ENCODE results near the gene ARHGAP44.
"Not testable (repeated sequence)": the region's sequence is repeated elsewhere in the genome, so short reads cannot be mapped to it uniquely, and the experiment has no call there.

Gene ARHGAP44

DNA sequence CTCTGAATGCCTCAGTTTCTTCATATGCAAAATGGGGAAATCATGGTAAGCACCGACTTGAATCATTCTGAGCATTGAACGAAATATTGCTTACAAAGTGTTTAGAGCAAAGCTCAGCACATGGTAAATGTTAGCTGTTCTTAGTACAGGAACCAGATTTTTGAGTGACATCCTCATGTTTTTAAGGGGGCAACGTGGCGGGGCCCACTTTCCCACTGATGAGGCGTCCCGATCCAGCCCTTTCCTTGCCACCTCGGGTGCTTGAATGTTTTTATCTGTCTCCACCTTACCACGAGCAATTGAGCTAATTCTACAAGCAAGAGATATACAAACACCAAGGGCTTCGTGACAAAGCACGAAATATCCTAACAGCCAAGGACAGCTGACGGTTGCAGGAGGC is 178.7 kb downstream of the ARHGAP44 start:
- no peak for DNase-seq

DNA sequence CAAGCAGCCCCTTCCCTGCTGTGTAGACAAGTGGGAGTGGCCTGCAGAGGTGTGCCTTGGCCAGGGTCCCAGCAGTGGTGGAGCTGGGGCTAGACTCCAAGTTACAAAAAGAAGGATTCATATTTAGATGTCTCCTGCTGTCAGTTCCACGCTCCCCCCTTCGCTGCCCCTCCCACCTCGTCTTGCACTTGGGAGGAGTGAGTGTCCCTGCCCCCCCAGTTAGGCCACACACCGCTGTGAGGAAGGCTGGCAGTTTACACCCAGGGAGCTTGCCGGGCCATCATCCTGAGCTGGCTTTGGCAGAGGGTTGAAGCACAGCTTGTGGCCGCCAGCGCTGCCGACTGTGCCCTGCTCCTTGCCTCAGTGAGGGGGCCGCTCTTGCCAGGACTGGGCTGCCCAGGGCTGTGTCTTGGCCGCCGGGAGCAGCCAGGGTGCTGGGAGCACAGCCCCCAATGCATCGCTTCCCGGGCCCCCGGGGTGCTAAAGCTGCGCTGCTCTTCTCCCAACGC is 184.3 kb downstream of the ARHGAP44 start:
- no peak for DNase-seq

DNA sequence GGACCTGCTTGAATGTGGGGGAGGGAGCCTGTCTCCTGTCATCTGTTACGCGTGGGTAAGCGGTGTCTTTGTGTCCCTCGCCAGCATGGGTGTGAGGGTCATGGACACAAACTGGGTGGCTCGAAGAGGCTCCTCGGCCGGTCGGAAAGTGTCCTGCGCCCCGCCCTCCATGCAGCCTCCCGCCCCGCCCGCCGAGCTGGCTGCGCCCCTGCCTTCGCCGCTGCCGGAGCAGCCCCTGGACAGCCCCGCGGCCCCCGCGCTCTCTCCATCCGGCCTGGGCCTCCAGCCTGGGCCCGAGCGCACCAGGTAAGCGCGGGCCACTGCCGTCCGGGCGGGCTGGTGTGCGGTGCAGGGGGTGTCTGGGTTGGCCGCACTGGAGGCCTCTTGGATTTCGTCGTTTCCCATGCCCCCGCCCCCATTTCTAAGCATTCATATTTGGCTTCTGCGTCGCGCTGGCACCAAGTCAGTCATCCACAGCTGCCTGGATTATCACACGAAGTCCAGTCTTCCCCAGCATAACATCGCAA is 184.8 kb downstream of the ARHGAP44 start:
- no peak for DNase-seq

DNA sequence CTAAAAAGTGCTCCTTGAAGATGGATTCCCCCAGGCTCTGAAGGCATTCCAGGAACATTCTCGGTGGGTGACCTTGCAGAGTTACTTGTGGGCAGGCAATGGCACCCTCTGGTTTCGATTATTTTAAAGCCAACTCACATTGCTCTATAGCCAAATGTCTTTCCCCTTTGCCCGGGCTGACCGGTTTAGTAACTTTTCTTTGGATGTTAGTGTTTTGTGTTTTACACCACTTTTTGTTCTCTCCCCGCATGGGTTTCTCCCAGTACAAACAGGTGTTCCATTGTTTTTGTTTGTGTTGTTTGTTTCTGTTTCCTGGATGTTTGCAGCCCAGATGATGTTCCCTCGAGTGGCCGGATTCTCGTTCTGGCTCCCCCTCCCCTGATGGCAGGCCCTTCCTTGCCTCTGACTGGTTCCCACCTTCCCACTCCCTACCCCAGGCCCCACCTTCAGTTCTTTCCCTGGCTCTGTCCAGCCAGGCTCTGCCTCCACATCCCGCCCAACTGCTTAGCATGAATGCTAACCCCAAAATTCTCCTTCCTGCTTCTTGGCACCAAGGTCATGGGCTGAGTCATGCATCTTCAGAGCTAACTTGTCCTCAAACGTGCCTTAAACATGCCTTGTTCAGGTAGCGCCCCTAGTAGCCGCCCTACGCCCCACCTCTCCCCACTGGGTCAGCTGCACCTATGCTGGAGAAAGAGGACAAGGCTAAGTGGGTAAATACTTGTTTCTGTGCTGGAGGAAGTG is 187.9 kb downstream of the ARHGAP44 start:
- no peak for DNase-seq

DNA sequence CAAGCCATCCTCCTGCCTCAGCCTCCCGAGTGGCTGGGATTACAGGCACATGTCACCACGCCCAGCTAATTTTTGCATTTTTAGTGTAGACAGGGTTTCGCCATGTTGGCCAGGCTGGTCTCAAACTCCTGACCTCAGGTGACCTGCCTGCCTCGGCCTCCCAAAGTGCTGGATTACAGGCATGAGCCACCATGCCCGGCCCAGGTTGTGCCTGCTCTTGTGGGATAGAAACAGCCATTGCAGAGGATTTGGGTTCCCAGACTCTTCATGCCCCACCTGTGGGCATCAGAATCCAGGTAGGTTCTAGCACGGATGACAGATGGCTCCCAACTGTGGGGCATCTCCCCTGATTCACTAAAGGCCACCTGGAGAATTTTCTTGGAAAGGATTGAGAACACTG is 189.5 kb downstream of the ARHGAP44 start:
- DNase-seq, result not testable (repeated sequence)

DNA sequence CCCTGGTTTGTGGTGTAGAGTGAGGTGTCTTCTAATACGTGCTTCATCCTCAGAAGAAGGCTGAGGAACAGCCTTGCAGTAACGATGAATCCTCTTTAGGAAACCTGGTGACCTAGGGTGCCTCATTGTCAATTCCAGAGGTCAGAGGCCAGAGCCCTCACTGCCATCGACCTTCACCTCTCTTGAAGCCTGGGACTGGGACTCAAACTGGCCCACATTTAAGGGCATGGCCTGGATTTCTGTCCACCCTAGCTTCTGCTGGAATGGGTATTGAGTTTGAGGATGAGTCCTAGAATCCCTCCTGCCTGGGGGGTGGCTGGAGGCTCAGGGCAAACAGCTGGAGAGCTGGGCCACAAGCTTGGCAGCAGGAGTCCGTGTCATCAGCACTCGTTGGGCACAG is 189.9 kb downstream of the ARHGAP44 start:
- DNase-seq, result no peak

DNA sequence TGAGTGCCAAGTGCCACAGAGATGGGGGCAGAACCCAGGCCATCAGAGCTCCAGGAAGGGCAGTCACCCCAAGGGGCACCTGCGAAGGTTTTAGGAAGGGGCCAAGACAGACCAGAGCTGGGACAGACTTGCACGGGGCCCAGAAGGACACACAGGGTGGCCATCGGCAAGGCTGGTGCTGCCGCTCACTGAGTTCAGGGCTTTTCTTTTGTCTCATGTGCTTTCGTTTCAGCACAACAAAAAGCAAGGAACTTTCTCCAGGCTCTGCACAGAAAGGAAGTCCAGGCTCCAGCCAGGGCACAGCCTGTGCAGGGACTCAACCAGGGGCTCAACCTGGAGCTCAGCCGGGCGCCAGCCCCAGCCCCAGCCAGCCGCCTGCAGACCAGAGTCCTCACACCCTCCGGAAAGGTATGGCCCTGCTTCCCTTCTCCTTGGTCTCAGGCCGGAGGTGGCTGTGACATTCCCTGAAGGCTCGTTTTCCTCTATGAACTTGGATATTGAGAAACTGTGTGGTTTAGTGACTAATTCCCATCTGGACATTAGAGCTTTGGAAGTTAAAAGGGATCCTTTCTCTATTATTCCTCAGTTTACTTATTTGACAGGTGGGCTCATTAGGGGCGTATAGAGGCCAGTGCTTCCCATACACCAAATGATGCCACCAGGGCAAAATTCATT is 190.7 kb downstream of the ARHGAP44 start:
- no peak for DNase-seq

DNA sequence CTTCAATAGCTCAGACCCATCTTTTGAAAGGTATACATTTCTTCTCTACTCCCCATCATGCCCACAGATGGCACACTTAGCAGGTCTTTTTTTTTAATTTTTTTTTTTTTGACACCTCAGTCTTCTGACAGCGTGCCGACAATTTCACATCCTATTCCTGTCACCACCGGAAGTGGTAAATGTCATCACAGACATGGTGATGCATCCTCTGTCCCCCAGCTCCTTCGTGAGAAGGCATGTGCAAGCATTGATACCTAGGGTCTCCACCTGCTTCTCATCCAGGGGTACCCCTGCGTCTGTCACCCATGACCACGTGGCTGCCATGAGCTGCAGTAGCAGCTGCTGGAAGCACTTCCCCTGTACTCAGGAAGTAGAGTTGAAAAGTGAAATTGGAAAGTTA is 192.9 kb downstream of the ARHGAP44 start:
- no peak for DNase-seq

DNA sequence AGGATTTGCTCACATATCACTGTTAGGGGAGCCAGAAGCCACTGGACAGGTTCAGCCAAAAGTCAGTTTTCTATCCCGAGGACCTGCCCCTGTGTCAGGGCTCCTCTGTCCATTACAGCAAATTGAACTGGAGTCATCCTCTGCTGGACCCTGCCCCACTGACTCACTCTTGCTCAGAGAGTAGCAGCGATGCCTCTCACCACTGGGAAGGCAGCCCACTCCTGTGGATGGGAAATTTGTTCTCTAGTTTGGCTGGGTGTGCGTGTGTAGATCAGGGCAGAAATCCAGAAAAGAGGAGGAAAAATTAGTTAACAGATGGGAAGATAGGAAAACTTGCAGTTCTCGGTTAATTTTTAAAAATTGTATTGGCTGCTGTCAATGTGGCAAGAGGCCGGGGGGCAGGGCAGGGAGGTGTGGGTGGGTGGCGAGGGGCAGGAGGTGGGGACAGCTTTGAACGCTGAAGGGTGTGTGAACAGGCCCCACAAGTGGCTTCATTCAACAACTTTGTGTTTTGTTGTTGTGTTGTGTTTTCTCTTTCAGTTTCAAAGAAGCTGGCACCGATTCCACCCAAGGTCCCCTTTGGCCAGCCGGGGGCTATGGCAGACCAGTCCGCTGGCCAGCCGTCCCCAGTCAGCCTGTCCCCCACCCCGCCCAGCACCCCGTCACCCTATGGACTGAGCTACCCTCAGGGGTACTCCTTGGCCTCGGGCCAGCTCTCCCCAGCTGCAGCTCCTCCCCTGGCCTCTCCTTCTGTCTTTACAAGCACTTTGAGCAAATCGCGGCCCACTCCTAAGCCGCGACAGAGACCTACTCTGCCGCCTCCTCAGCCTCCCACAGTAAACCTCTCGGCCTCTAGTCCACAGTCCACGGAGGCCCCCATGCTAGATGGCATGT is 194.9 kb downstream of the ARHGAP44 start:
- no peak for DNase-seq

DNA sequence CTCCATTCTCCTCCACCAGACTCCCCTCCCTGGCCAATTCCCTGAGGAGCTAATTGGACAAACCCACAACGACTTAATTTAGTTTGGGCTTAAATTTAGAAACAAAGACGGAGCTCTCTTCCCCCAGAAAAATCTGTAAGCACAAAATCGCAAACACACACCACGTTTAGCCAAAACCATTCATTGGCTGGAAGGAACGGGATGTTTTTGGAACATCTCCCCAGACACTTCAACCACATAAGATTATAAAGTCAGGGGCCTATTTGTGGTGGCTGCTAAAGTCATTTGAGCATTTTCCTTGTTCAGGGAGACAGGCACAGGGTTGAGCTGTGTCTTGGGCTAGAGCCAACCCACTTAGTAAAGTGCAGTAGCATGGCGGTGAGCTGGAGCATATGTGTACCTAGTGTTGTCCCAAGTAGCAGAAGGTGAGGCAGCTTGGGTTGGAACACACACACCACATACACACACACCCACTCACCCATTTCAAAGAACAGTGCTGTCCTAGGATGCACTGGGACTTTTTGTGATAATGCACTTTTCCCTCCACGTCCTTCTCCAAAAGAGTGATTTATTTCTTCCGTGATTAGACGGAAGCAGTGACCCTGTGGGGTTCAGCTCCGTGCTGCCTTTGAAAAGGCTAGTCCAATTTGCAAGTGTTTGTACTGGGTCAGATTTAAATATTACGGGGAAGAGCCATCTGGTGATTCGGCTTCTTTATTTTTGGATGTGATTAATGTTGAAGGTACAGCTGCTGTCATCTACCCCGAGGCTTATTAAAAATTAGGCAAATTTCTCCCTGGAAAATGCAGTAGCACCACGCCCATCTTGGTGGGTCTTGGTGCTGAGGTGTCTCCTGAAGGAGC is 196.4 kb downstream of the ARHGAP44 start:
- no peak for DNase-seq

DNA sequence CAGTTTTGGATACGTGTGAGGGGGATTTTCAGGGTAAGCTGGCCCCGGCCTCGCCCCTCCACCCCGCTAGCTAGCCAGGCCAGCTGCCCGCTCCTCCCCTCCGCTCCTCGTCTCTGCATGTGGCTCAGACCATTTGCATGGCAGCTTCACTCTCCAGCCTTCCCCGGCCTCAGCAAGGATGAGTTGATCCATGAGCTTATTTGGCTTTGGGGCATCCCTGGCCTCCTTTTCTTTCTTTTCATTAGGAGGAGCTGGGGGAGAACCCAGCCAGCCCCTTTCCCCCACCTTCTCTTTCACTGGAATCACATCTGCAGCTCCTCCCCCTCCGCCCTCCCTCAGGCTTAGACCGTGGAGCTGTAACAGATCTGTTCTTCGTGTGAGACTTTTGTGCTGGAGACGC is 197.8 kb downstream of the ARHGAP44 start:
- no peak for DNase-seq

DNA sequence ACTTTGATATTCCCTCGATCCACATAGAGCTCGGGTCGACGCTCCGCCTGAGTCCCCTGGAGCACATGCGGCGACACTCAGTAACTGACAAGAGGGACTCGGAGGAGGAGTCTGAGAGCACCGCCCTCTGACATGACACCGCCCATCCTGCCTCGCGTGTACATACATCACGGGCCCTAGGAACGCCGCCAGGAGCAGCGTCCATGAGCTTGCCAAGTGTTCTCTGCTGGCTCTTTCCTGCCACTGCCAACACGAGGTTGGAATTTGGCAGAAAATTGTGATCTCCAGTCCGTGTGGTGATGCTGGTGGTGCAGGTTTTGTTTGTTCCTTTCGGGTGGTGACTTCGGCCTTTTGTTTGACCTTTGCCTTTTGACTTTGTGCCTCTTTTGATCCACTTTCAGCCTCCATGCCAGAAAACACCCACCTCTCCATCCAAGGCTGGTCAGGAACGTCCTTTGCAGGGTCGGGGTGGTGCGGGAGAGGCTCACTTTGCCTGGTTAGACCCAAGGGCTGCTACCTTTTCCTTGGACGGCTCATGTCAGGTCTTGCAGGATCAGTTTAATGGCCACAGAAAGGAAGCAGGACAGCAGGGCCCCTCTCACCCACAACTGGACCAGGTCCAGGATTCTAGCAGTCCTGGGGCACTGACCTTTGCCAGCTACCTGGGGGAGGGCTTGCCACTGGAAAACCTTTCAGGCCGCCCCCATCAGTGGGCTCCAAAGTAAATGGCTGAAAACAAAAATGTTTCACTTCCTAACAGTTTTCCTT is 200.9 kb downstream of the ARHGAP44 start:
- DNase-seq, result no peak

DNA sequence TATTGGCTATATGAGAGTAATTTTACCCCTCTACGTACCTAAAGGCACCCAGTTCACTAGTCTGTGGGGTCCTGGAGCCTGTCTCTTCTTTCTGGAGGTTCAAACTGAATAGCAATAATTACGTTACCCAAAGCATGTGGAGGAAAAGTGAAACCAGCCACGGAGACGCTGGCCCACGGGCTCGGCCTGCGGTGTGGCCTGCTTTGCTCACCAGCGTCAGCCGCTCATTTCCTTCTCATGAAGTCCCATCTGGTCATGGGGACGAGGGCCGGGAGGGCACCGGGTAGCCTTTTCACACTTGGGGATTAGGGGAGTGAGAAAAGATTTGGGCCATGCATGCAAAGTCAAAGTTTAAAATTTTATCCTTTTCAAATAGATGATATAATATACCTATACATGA is 201.6 kb downstream of the ARHGAP44 start:
- no peak for DNase-seq

DNA sequence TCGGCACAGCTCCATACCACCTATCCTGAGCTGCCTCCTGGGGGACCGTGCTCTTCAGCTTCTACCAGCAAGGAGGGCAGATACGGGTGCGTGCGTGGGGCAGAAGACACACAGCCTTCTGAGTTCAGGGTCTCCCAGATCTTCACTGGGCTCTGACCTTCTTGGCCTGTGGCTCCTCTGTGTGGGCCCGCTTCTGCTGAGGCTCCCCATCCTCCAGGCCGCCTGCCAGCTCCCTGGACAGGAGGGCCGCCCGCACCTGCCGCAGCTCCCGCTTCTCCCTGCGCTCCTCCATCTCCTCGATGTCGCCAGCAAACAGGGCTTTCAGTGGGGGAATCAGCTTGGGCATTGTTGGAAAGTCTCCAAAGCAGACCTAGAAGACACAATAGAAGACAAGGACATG is 203.4 kb downstream of the ARHGAP44 start:
- DNase-seq, result no peak

DNA sequence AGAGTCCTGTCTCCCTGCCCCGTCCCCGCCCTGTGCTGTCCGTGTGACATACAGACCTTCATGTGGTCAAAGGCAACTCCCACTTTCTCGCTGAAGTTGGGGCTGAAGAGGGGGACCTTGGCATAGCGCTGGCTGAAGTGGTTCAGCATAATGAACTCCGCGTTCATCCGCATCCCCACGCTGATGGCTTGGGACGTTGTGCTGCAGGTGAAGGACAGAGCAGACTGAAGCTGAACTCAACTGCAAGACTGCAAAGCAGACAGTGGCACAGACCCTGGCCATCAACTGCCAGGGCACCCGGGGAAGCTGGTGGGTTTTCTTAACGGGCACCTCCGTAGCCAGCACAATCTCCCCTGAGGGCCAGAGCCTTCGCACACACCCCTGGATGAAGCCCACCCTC is 204.3 kb downstream of the ARHGAP44 start:
- DNase-seq, result no peak

DNA sequence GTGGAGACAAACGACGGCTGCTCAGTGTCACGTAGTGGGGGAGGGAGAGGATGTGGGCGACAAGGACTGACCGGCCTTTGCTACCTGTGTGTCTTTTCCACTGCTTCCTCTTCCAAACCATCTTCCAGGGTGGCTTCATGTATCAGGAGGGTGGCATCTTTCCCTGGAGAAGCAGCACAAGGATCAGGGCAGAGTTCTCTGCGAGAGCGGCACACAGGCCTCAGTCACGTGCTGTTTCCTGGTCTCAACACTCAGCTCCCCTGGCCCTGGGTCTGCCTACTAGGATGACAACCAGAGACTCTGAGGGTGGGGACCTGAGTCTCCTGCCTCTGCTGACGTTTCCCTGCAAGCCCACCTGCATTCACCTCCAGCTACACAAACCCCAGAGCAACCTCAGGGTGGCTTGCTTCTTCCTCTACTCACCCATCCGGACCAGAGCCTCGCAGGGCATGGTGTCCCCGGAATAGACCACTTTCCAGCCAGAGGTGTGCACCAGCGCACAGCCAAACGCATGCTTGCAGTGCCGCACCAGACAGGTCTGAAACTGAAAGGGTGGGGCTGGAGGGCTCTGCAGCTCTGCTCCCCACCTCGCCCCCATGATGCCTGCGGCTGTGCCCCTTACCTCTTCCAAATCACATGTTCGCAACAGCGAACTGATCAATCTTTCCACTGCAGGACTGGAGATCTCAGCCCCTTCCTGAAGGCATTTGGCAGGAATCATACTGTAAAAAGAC is 205.2 kb downstream of the ARHGAP44 start:
- DNase-seq, result no peak

DNA sequence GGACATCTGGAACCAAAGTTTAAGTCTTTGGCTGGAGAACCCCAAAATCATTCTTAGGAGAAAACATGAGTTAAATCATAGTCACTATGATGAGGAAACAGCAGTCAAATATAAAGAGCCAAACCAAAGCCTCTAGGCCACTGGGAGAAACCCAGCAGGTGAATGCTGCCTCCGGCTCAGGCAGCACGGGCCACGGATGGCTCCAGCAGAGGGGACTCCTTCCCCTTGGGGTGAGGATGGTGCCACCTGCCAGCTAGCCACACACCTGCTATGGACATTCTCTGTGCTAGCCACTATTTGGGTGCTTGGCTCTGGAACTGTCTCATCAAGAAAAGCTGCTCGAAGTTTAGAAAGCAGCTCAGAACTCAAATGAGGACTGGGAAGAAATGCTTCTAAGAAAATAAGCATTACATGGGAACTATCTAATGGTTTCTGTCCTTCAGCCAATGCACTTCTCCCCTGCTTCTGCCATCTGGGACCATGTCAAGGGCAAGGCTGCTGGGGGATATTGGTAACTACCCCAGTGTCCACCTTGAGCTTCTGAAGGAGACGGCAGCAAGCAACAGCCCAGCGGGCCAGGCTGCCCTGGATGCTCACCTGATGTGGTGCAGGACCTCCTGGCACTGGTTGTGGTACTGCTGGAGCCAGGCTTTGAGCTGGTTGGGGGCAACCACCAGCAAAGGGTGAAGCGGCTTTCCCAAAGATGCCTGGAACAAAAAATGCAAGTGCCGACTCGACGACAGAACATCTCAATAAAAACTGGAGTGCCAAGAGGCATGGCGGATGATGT is 206.0 kb downstream of the ARHGAP44 start:
- no peak for DNase-seq

DNA sequence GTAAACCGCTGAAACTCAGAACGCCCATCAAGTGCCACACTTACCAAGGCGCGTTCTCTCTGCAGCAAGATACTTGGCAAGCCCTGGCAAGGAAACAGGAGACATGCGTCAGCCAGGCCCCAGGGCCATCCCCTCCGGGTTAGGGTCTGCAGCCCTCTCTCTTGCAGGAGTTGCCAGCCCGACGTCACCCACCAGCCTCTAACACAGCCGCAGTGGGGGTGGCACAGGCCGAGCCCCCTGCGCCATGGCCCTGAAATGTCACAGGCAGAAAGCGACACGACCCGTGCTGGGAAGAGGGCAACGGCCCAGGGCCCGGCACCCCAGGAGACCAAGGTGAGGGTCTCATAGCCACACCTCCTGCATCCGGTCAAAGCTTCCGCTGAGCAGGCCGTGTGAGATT is 206.6 kb downstream of the ARHGAP44 start:
- DNase-seq, result no peak

DNA sequence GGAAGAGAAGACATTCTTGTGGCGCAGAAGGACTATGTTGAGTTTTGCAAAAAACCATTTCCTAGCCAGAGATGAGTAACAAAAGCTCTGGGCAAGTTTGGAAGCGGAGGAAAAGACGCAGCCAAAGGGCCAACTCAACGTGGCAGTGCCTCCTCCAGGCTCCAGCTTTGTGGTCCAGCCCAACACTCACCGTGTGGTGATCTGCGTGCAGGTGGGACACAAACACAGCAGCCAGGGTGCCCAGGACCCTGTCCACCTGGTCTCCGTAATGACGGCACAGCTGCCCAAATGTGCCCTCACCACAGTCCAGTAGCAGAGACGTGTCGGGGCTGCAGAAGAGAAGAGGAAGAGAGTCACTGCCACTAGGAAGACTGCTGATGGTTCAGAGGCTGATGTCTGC is 207.1 kb downstream of the ARHGAP44 start:
- DNase-seq, result no peak

DNA sequence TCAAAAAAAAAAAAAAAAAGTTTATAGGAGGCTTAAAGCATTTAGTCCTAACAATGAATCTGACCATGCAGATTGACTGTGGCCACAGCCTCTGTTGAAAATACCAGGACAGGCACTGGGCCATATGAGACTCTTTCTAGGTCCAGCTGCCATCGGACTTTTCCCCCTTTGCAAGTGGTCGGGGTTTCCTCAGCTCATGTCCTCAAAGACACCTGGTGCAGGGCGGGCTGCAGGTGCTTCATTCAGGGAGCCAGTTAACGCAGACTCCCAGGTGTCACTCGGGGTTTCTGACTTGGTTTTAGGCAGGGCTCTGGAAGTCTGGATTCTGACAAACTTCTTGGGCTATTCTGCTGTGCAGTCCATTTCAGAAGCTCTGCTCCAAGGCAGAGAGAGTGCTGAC is 207.6 kb downstream of the ARHGAP44 start:
- DNase-seq, result no peak
